SK-N-SH treated with all-trans-retinoic acid at 6 μM for 48 hours (cell line): ENCODE results near the gene COL6A3.
A peak's percentile ranks its signal among the peaks of the same experiment; 100 is the strongest.

Source experiments
- ATAC-seq: fragments of 200-7000 bp; cut with Tn5 transposase; 3 replicates; pipeline ENCODE4 v1.9.1; 2020; ENCODE audit warnings: mild to moderate bottlenecking, moderate library complexity
- ARNTL ChIP-seq: fragments of 450-650 bp; formaldehyde crosslinking; IDR thresholded peaks from 2 replicates; pipeline ENCODE4 v1.5.0; 2020; ENCODE audit warnings: low read depth, mild to moderate bottlenecking, moderate library complexity, borderline replicate concordance
- BACH2 ChIP-seq: fragments of 250-450 bp; sonication (Bioruptor Pico); IDR thresholded peaks from 2 replicates; pipeline ENCODE4 v1.9.0; 2021; ENCODE audit warnings: mild to moderate bottlenecking, borderline replicate concordance
- CREB5 ChIP-seq: fragments of 250-450 bp; sonication (Bioruptor Pico); IDR thresholded peaks from 2 replicates; pipeline ENCODE4 v1.5.1; 2020; ENCODE audit warnings: low read depth, mild to moderate bottlenecking, moderate library complexity
- CSRNP3 ChIP-seq: fragments of 250-450 bp; sonication (Bioruptor Pico); IDR thresholded peaks from 2 replicates; pipeline ENCODE4 v1.5.1; 2021; ENCODE audit warnings: mild to moderate bottlenecking, moderate library complexity
- ESRRG ChIP-seq: fragments of 250-450 bp; sonication (Bioruptor Pico); IDR thresholded peaks from 2 replicates; pipeline ENCODE4 v1.6.1; 2021; ENCODE audit warnings: mild to moderate bottlenecking
- GLIS3 ChIP-seq: fragments of 250-450 bp; sonication (Bioruptor Pico); IDR thresholded peaks from 2 replicates; pipeline ENCODE4 v1.5.0; 2020; ENCODE audit warnings: mild to moderate bottlenecking, moderate library complexity
- ISL1 ChIP-seq: fragments of 250-450 bp; sonication (Bioruptor Pico); IDR thresholded peaks from 2 replicates; pipeline ENCODE4 v2.1.2; 2022; ENCODE audit warnings: mild to moderate bottlenecking, moderate library complexity
- OSR1 ChIP-seq: fragments of 250-450 bp; sonication (Bioruptor Pico); IDR thresholded peaks from 2 replicates; pipeline ENCODE4 v1.8.0; 2022; ENCODE audit warnings: moderate library complexity, mild to moderate bottlenecking, inconsistent platforms
- PATZ1 ChIP-seq: fragments of 250-450 bp; sonication (Bioruptor Pico); IDR thresholded peaks from 2 replicates; pipeline ENCODE4 v1.8.0; 2020; ENCODE audit warnings: mild to moderate bottlenecking, moderate library complexity, borderline replicate concordance
- POU6F1 ChIP-seq: fragments of 250-450 bp; sonication (Bioruptor Pico); IDR thresholded peaks from 2 replicates; pipeline ENCODE4 v1.8.0; 2021; ENCODE audit warnings: low read depth, mild to moderate bottlenecking, moderate library complexity, borderline replicate concordance
- PPARA ChIP-seq: fragments of 250-450 bp; sonication (Bioruptor Pico); IDR thresholded peaks from 2 replicates; pipeline ENCODE4 v1.5.0; 2020; ENCODE audit warnings: mild to moderate bottlenecking, borderline replicate concordance
- RARB ChIP-seq: fragments of 250-450 bp; sonication (Bioruptor Pico); IDR thresholded peaks from 2 replicates; pipeline ENCODE4 v1.8.0; 2021; ENCODE audit warnings: mild to moderate bottlenecking, moderate library complexity
- SNAI2 ChIP-seq: fragments of 250-450 bp; sonication (Bioruptor Pico); IDR thresholded peaks from 2 replicates; pipeline ENCODE4 v1.5.0; 2020; ENCODE audit warnings: mild to moderate bottlenecking, moderate library complexity
- TCF4 ChIP-seq: fragments of 250-450 bp; sonication (Bioruptor Pico); IDR thresholded peaks from 2 replicates; pipeline ENCODE4 v1.8.0; 2021; ENCODE audit warnings: mild to moderate bottlenecking, moderate library complexity, borderline replicate concordance
- TOX ChIP-seq: fragments of 250-450 bp; sonication (Bioruptor Pico); IDR thresholded peaks from 2 replicates; pipeline ENCODE4 v1.8.0; 2021; ENCODE audit warnings: mild to moderate bottlenecking, moderate library complexity, borderline replicate concordance
- TSHZ2 ChIP-seq: fragments of 250-450 bp; sonication (Bioruptor Pico); IDR thresholded peaks from 2 replicates; pipeline ENCODE4 v1.5.0; 2020; ENCODE audit warnings: mild to moderate bottlenecking, moderate library complexity
- ZC3H10 ChIP-seq: fragments of 250-450 bp; sonication (Bioruptor Pico); IDR thresholded peaks from 2 replicates; pipeline ENCODE4 v1.5.1; 2021; ENCODE audit warnings: mild to moderate bottlenecking, moderate library complexity
- ZFP3 ChIP-seq: fragments of 250-450 bp; sonication (Bioruptor Pico); IDR thresholded peaks from 2 replicates; pipeline ENCODE4 v1.5.0; 2020; ENCODE audit warnings: mild to moderate bottlenecking, moderate library complexity
- ZFP30 ChIP-seq: fragments of 450-650 bp; formaldehyde crosslinking; IDR thresholded peaks from 2 replicates; pipeline ENCODE4 v1.5.0; 2022; ENCODE audit warnings: mild to moderate bottlenecking, moderate library complexity
- ZNF565 ChIP-seq: fragments of 450-650 bp; formaldehyde crosslinking; conservative IDR thresholded peaks from 2 replicates; pipeline ENCODE4 v1.5.0; 2020; ENCODE audit warnings: low read depth, mild to moderate bottlenecking, moderate library complexity
- ZNF70 ChIP-seq: fragments of 450-650 bp; formaldehyde crosslinking; IDR thresholded peaks from 2 replicates; pipeline ENCODE4 v1.5.0; 2020; ENCODE audit warnings: mild to moderate bottlenecking, moderate library complexity
- ZNF8 ChIP-seq: fragments of 450-650 bp; formaldehyde crosslinking; IDR thresholded peaks from 2 replicates; pipeline ENCODE4 v1.5.0; 2020; ENCODE audit warnings: mild to moderate bottlenecking, moderate library complexity

COL6A3 gene

GRCh38 chr2:237316339-237316738, 97.6 kb downstream of the COL6A3 start:
- no peak for ATAC-seq

GRCh38 chr2:237315829-237316225, 98.1 kb downstream of the COL6A3 start:
- ATAC-seq = no peak
- no peak for TF ChIP-seq ISL1 (CRISPR knock-in tag)
- no peak for TF ChIP-seq ZNF70 (CRISPR knock-in tag)
- no peak for TF ChIP-seq PPARA
- TF ChIP-seq POU6F1 = no peak
- no peak for TF ChIP-seq ARNTL
- TF ChIP-seq BACH2 (CRISPR knock-in tag) = no peak
- TF ChIP-seq ZFP3 (CRISPR knock-in tag) = no peak
- TF ChIP-seq ZFP30 (CRISPR knock-in tag) = no peak
- TF ChIP-seq GLIS3 (CRISPR knock-in tag) = no peak
- TF ChIP-seq TOX (CRISPR knock-in tag) = no peak
- no peak for TF ChIP-seq RARB (CRISPR knock-in tag)
- TF ChIP-seq CREB5 (CRISPR knock-in tag) = no peak
- TF ChIP-seq CSRNP3 (CRISPR knock-in tag) = no peak

More at GRCh38 chr2:237316339-237316738, 97.6 kb downstream of the COL6A3 start:
- TF ChIP-seq ESRRG (CRISPR knock-in tag) = no peak
- TF ChIP-seq GLIS3 (CRISPR knock-in tag) = no peak
- no peak for TF ChIP-seq TOX (CRISPR knock-in tag)
- no peak for TF ChIP-seq ZFP30 (CRISPR knock-in tag)
- TF ChIP-seq SNAI2 (CRISPR knock-in tag) = no peak
- TF ChIP-seq PPARA = no peak
- TF ChIP-seq CREB5 (CRISPR knock-in tag) = no peak
- TF ChIP-seq TCF4 (CRISPR knock-in tag) = no peak
- no peak for TF ChIP-seq BACH2 (CRISPR knock-in tag)
- TF ChIP-seq PATZ1 (CRISPR knock-in tag) = no peak
- TF ChIP-seq RARB (CRISPR knock-in tag) = no peak
- no peak for TF ChIP-seq ZNF8 (CRISPR knock-in tag)
- no peak for TF ChIP-seq ZC3H10 (CRISPR knock-in tag)
- no peak for TF ChIP-seq ZFP3 (CRISPR knock-in tag)

GRCh38 chr2:237315170-237315828, 98.7 kb downstream of the COL6A3 start:
- ATAC-seq = peak; percentile 97
- TF ChIP-seq OSR1 (CRISPR knock-in tag) = no peak
- no peak for TF ChIP-seq ESRRG (CRISPR knock-in tag)
- TF ChIP-seq CREB5 (CRISPR knock-in tag) = no peak
- TF ChIP-seq BACH2 (CRISPR knock-in tag) = no peak
- no peak for TF ChIP-seq TOX (CRISPR knock-in tag)
- 0 out of 2 replicates have a peak, but pooled peaks have one; percentile 9 for TF ChIP-seq ISL1 (CRISPR knock-in tag)
- no peak for TF ChIP-seq PATZ1 (CRISPR knock-in tag)
- no peak for TF ChIP-seq ZFP30 (CRISPR knock-in tag)
- peak; percentile 55; the same call in 1 of the 2 replicates for TF ChIP-seq TCF4 (CRISPR knock-in tag)
- no peak for TF ChIP-seq GLIS3 (CRISPR knock-in tag)
- no peak for TF ChIP-seq SNAI2 (CRISPR knock-in tag)
- no peak for TF ChIP-seq ZNF565
- no peak for TF ChIP-seq TSHZ2
